Skeletal muscle cell (primary cell): Measurements from ENCODE around the gene MPPED1.

ENCODE experiments used
- DNase-seq: peaks from one replicate; pipeline ENCODE4 v3.0.0-alpha.2; 2010; ENCODE audit warnings: low read depth
- H3K4me3 ChIP-seq: 2 replicates; pipeline ENCODE4 v1.5.1; 2011; ENCODE audit warnings: low read depth, mild to moderate bottlenecking, control low read depth, low read length, moderate library complexity

The MPPED1 gene

DNA sequence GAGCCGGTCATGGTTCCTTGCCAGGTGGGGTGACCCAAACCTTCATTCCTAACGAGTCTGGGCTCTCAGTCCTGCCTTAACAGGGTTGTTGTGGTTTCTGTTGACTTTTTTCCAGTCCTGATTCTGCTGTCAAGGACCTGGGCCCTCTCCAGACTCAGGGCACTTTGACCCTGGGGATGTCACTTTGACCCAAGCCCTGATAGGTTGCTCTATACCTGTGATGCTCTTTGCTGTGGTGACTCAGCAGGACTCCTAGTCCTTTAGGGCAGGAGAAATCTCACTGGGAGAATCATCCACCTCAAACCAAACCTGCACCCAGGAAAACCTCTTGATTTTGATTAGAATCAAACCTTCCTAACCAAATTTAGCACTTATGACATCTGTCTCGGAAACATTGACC is 20.5 kb upstream of the MPPED1 start:
- no peak overlapping the region for H3K4me3 ChIP-seq
- no peak for DNase-seq

- no peak for DNase-seq
- H3K4me3 ChIP-seq, result no peak overlapping the region
Observed at GRCh38 chr22:43392385-43392989, 19.3 kb upstream of the MPPED1 start.

GRCh38 chr22:43393132-43393843 is 18.5 kb upstream of the MPPED1 start:
- no peak overlapping the region for H3K4me3 ChIP-seq
- no peak for DNase-seq

DNA sequence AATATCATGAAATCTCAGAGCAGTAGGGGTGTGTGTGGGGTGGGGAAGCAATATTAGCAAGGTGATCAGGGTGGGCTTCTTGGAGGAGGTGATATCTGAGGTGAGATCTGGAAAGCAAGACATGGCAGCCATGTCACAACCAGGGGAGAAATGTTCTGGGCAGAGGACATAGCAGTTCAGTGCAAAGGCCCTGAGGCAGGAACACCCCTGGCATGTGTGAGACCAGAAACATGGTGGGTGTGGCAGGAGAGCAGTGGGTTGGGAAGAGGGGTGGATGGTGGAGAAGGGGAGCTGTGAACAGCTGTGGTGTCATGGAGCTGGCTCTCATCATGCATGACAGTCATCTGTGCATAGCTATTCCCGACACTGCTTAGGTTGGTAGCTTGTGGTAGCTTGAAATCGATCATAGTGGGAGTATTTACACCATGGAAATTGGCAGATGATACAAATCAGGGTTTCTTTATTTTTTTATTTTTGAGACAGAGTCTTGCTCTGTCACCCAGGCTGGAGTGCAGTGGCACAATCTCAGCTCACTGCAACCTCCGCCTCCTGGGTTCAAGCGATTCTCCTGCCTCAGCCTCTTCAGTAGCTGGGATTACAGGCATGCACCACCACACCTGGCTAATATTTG is 17.9 kb upstream of the MPPED1 start:
- H3K4me3 ChIP-seq, result no peak overlapping the region
- DNase-seq, result no peak

DNA sequence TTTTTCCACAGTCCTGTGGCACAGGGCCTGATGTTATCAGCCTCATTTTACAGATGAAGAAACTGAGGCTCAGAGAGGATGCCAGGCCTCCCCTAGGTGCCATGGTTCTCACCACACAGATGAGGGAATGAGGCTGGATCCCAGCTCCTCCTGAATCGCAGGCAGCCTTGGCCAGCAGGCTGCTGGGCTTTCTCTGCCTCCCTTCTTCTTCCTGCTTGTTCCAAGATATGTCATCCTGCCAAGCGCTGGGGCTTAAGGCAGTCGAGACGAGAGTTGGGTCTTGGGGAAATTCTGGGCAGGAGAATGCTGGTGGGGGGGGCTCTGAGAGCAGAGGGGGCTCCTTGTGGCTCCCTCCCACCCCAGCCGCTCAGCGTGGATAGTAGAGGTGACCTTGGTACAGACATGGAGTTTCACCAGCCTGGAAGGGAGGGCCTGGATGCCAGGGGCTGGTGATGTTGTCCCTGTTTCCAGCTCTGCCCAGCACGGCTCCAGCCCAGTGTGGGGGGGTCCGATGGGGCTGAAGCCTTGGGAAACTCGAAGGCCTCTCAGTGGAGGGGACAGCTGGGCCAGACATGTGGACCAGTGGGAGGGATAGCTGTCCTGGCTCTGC is 16.6 kb upstream of the MPPED1 start:
- no peak overlapping the region for H3K4me3 ChIP-seq
- no peak for DNase-seq

- DNase-seq, result no peak
- H3K4me3 ChIP-seq, result no peak overlapping the region
Observed at GRCh38 chr22:43396321-43396933, 15.4 kb upstream of the MPPED1 start.

GRCh38 chr22:43396934-43397457 is 14.8 kb upstream of the MPPED1 start:
- DNase-seq, result no peak
- no peak overlapping the region for H3K4me3 ChIP-seq

GRCh38 chr22:43397766-43398165 is 14.0 kb upstream of the MPPED1 start:
- no peak for DNase-seq
- no peak overlapping the region for H3K4me3 ChIP-seq

- no peak overlapping the region for H3K4me3 ChIP-seq
- DNase-seq, result no peak
Observed at GRCh38 chr22:43398246-43398645, 13.6 kb upstream of the MPPED1 start.

GRCh38 chr22:43398910-43399309 is 12.9 kb upstream of the MPPED1 start:
- H3K4me3 ChIP-seq, result no peak overlapping the region
- DNase-seq, result no peak

- no peak overlapping the region for H3K4me3 ChIP-seq
- no peak for DNase-seq
Observed at GRCh38 chr22:43399338-43399979, 12.4 kb upstream of the MPPED1 start.

GRCh38 chr22:43399980-43400358 is 11.8 kb upstream of the MPPED1 start:
- no peak for DNase-seq
- no peak overlapping the region for H3K4me3 ChIP-seq

GRCh38 chr22:43400449-43400848 is 11.4 kb upstream of the MPPED1 start:
- DNase-seq, result no peak
- H3K4me3 ChIP-seq, result no peak overlapping the region

GRCh38 chr22:43401233-43401632 is 10.6 kb upstream of the MPPED1 start:
- DNase-seq, result no peak
- H3K4me3 ChIP-seq, result no peak overlapping the region

DNA sequence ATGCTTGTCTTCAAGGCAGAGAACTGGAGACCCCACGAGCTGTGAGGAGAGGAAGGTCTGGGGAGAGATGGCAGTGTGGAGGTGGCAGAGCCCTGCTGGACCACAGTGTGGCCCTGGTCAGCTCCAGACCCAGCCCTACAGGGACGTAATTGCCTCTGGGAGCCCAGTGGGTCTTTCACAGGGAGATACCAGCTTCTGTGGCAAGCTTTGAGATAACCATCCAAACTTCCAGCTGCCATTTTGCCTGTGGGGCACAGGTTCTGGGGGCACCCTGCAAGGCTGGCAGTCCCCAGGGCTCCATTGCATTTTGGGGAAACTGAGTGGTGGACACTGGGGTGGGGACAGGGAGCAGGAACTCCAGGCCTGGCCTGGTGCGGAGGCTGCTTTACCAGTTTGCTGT is 10.2 kb upstream of the MPPED1 start:
- no peak for DNase-seq
- no peak overlapping the region for H3K4me3 ChIP-seq

DNA sequence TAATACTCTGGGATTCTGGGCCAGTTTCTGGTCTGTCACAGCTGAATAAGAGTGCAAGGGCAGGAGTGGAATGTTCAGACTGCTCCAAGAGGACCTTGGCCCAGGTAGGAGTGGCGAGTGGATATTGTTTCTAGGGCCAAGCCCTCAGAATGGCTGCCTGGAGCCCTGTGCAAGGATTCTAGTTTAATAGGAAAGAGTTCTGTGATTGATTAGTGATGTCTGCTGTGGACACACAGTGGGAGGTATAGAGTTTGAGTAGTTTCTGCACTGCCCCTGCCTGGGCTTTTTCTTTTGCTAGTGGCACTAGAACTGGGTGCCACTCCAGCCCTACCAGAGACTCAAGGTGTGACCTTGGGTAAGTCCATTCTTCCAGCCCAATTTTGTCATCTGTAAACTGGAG is 9.7 kb upstream of the MPPED1 start:
- DNase-seq, result no peak
- no peak overlapping the region for H3K4me3 ChIP-seq

GRCh38 chr22:43404673-43405385 is 7.0 kb upstream of the MPPED1 start:
- no peak for DNase-seq
- no peak overlapping the region for H3K4me3 ChIP-seq

DNA sequence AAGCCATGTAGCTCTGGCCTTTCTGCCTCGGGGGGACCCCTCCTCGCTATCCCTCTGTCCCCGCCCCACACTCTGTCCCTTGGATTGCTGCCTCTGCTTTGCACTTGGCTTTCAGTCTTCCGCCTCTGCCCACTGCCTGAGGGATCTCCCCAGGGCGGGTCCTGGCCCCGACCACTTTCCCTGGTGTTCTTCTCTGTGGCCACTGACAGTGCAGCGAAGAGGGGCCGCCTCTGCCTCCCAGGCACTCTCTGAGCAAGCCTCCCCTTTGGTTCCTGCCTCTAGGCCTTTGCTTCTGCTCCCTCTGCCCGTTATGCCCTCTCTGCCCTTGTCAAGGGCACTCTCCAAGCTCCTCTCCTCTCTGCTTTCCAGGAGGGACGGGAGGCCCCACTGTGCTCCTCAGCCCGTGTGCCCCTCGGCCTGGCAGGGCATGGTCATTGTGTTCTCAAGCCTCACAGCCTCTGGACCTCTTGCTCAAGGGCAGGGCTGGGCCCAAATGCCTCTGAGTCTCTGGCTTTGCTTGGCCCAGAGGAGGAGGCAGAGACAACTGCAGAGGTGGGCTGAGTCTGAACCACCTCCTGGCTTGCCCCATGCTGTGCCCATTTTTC is 5.5 kb upstream of the MPPED1 start:
- no peak overlapping the region for H3K4me3 ChIP-seq
- DNase-seq, result no peak

- H3K4me3 ChIP-seq, result no peak overlapping the region
- no peak for DNase-seq
Observed at GRCh38 chr22:43407591-43407990, 4.2 kb upstream of the MPPED1 start.
